ENCODE results near the gene SLC39A11.
A peak's percentile ranks its signal among the peaks of the same experiment; 100 is the strongest.

SLC39A11 gene

GRCh38 chr17:72747501-72747900, 345.0 kb downstream of the SLC39A11 start:
- no peak for DNase-seq (ENCODE audit: low spot score)

- DNase-seq (ENCODE audit: low spot score), result no peak
These were observed 347.2 kb downstream of the SLC39A11 start for GRCh38 chr17:72745241-72745640.

- DNase-seq (ENCODE audit: low spot score), result no peak
These were observed 349.4 kb downstream of the SLC39A11 start for GRCh38 chr17:72743037-72743467.

GRCh38 chr17:72737151-72737690, 355.3 kb downstream of the SLC39A11 start:
- DNase-seq (ENCODE audit: low spot score), result no peak

- no peak for DNase-seq (ENCODE audit: low spot score)
These were observed 356.9 kb downstream of the SLC39A11 start for GRCh38 chr17:72735592-72735991.

GRCh38 chr17:72735048-72735447, 357.4 kb downstream of the SLC39A11 start:
- no peak for DNase-seq (ENCODE audit: low spot score)

GRCh38 chr17:72734613-72735012, 357.9 kb downstream of the SLC39A11 start:
- DNase-seq (ENCODE audit: low spot score), result no peak

GRCh38 chr17:72733619-72734282, 358.7 kb downstream of the SLC39A11 start:
- no peak for DNase-seq (ENCODE audit: low spot score)

- DNase-seq (ENCODE audit: low spot score), result no peak
These were observed 359.4 kb downstream of the SLC39A11 start for GRCh38 chr17:72732893-72733618.

- DNase-seq (ENCODE audit: low spot score), result no peak
These were observed 362.4 kb downstream of the SLC39A11 start for GRCh38 chr17:72730077-72730476.

- no peak for DNase-seq (ENCODE audit: low spot score)
These were observed 365.6 kb downstream of the SLC39A11 start for GRCh38 chr17:72726936-72727335.

- DNase-seq (ENCODE audit: low spot score), result peak; percentile 27
These were observed 366.9 kb downstream of the SLC39A11 start for GRCh38 chr17:72725433-72726068.

GRCh38 chr17:72724267-72724666, 368.2 kb downstream of the SLC39A11 start:
- no peak for DNase-seq (ENCODE audit: low spot score)

GRCh38 chr17:72723711-72724110, 368.8 kb downstream of the SLC39A11 start:
- no peak for DNase-seq (ENCODE audit: low spot score)

- no peak for DNase-seq (ENCODE audit: low spot score)
These were observed 372.0 kb downstream of the SLC39A11 start for GRCh38 chr17:72720494-72720825.

- DNase-seq (ENCODE audit: low spot score), result no peak
These were observed 372.7 kb downstream of the SLC39A11 start for GRCh38 chr17:72719578-72720493.

GRCh38 chr17:72719206-72719577, 373.3 kb downstream of the SLC39A11 start:
- DNase-seq (ENCODE audit: low spot score), result no peak

GRCh38 chr17:72717676-72718075, 374.8 kb downstream of the SLC39A11 start:
- no peak for DNase-seq (ENCODE audit: low spot score)

- no peak for DNase-seq (ENCODE audit: low spot score)
These were observed 375.2 kb downstream of the SLC39A11 start for GRCh38 chr17:72717276-72717675.

- DNase-seq (ENCODE audit: low spot score), result no peak
These were observed 376.4 kb downstream of the SLC39A11 start for GRCh38 chr17:72715906-72716572.

GRCh38 chr17:72714357-72714966, 378.0 kb downstream of the SLC39A11 start:
- DNase-seq (ENCODE audit: low spot score), result no peak

Measured in hematopoietic multipotent progenitor cell treated with erythropoietin and hydrocortisone succinate and interleukin-3 and kit ligand, for 15 days (in vitro differentiated cells).